ENCODE results near the gene GOLGA6C. TPM values are rescaled to one million over a fixed set of nuclear protein-coding genes. Genes with fewer than 3 reads are reported as not detected.
A peak's percentile ranks its signal among the peaks of the same experiment; 100 is the strongest.
"Not testable (repeated sequence)": the region's sequence is repeated elsewhere in the genome, so short reads cannot be mapped to it uniquely, and the experiment has no call there.

The GOLGA6C gene
- total and polyA plus RNA-seq, 2 experiments from 2014 or later = not detected

DNA sequence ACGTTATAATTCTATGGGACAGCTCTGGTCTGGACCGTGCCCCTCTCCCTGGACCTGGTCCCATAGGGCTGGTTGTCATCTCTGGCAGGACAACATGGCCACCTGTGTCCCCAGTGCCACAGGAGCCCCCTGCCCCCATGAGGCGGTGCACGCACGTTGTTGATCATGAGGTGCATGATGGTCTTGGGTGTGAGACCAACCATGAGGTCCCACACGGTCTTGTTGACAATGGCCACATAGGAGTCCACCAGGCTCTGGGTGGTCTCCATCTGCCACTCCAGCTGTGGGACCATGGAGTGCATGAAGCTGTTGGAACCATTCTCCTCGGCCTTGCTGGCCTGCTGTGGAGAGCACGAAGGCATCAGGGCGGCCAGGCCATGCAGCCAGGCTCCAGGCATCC lies 44.2 kb downstream of the GOLGA6C start:
- Histone ChIP-seq H3F3A (ENCODE audit: insufficient read depth) (no peaks in the 10 kb centered on the region), H3K9ac (no peak overlapping the region), H4K20me1 (ENCODE audit: insufficient read depth) (no peaks in the 10 kb centered on the region), H3K9me3 (ENCODE audit: low read depth) (no peaks in the 10 kb centered on the region), H3K4me1 (ENCODE audit: insufficient read depth) (no peaks in the 10 kb centered on the region), H3K79me2 (ENCODE audit: insufficient read depth) (no peaks in the 10 kb centered on the region), H3K9me2 (ENCODE audit: insufficient read depth) (no peaks in the 10 kb centered on the region), H2AFZ (no peak overlapping the region), H3K36me3 (ENCODE audit: low read depth) (no peaks in the 10 kb centered on the region), H3K27me3 (replicated peaks; ENCODE audit: insufficient read depth) (peaks cover 31% of the 10 kb centered on the region), H3K4me3 (no peak overlapping the region), H3K27ac (no peak overlapping the region), H3K4me2 (ENCODE audit: unreplicated experiment) (no peak overlapping the region)
- no peak for DNase-seq
- in situ Hi-C loops (cut with MboI) = no loop called here
- WGBS, 2 experiments (ENCODE audit: low coverage in 1 of 2, low lambda C conversion rate in 2 of 2, missing lambda C conversion rate in 2 of 2) = 55 to 56% methylated on average over 9 of the region's 9 CpGs
- no peak for TF ChIP-seq EZH2phosphoT487 (IDR thresholded peaks at IDR 0.05; ENCODE audit: insufficient read depth, low read depth)
- TF ChIP-seq EZH2 (IDR thresholded peaks at IDR 0.05; ENCODE audit: insufficient read depth, poor library complexity, severe bottlenecking) = no peak

DNA sequence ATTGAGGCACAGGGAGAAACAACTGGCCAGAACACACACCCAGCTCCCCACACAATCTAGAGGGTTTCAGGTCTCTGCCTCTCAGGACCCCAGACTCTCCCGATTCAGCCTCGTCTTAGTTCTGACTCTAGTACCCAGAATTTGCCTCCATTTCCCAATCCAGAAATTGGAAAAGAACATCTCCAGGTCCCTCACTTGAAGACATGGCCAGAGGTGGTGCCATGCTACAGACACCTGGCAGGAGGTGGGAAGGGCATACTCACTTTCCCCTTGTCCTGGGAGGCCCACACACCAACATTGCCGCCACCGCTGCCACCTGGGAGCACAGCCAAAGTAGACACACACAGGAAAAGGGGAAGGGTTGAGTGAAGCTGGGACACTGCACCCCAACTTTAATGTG lies 44.6 kb downstream of the GOLGA6C start:
- not testable (repeated sequence) for H3K79me2 ChIP-seq (ENCODE audit: insufficient read depth); H3K9me2 ChIP-seq (ENCODE audit: insufficient read depth)

DNA sequence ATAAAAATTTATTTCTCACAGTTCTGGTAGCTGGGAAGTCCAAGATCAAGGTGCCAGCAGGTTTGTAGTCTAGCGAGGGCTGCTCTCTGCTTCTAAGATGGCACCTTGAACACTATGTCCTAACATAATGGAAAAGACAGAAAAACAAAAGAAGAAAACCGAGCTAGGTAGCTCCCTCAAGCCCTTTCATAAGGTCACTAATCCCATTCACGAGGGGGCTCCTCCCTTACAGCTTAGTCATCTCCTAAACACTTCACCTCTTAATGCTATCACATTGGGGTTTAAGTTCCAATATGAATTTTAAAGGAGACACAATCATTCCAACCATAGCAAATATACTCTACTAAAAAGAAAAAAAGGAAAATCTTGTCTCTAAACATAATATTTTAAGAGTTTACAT lies 48.1 kb downstream of the GOLGA6C start:
- Histone ChIP-seq H2AFZ (no peak overlapping the region), H3K4me1 (ENCODE audit: insufficient read depth) (no peaks in the 10 kb centered on the region), H3K79me2 (ENCODE audit: insufficient read depth) (no peaks in the 10 kb centered on the region), H3K27me3 (replicated peaks; ENCODE audit: insufficient read depth) (peaks cover 46% of the 10 kb centered on the region), H3K36me3 (ENCODE audit: low read depth) (no peaks in the 10 kb centered on the region), H3K9me3 (ENCODE audit: low read depth) (no peaks in the 10 kb centered on the region), H3K4me3 (no peak overlapping the region), H3K9me2 (ENCODE audit: insufficient read depth) (no peaks in the 10 kb centered on the region), H3K4me2 (ENCODE audit: unreplicated experiment) (no peak overlapping the region), H3K9ac (no peak overlapping the region), H3F3A (ENCODE audit: insufficient read depth) (no peaks in the 10 kb centered on the region), H3K27ac (no peak overlapping the region), H4K20me1 (ENCODE audit: insufficient read depth) (no peaks in the 10 kb centered on the region)
- DNase-seq = no peak
- in situ Hi-C loops (cut with MboI) = no loop called here
- 43 to 49% methylated on average over 3 of the region's 3 CpGs for WGBS, 2 experiments (ENCODE audit: low coverage in 1 of 2, low lambda C conversion rate in 2 of 2, missing lambda C conversion rate in 2 of 2)
- TF ChIP-seq EZH2phosphoT487 (IDR thresholded peaks at IDR 0.05; ENCODE audit: insufficient read depth, low read depth) = no peak
- TF ChIP-seq EZH2 (IDR thresholded peaks at IDR 0.05; ENCODE audit: insufficient read depth, poor library complexity, severe bottlenecking) = no peak

More for the DNA sequence above, 44.6 kb downstream of the GOLGA6C start:
- H2AFZ ChIP-seq; H3K9me3 ChIP-seq (ENCODE audit: low read depth); H3K4me2 ChIP-seq (ENCODE audit: unreplicated experiment); H3K36me3 ChIP-seq (ENCODE audit: low read depth); H3K4me3 ChIP-seq; H3K4me1 ChIP-seq (ENCODE audit: insufficient read depth); H4K20me1 ChIP-seq (ENCODE audit: insufficient read depth); DNase-seq; H3F3A ChIP-seq (ENCODE audit: insufficient read depth); H3K9ac ChIP-seq; in situ Hi-C loops (cut with MboI); H3K27ac ChIP-seq: not testable (repeated sequence)
- peaks cover 34% of the 10 kb centered on the region for H3K27me3 ChIP-seq (replicated peaks; ENCODE audit: insufficient read depth)
- 79 to 92% methylated on average over 4 of the region's 4 CpGs for WGBS, 2 experiments (ENCODE audit: low coverage in 1 of 2, low lambda C conversion rate in 2 of 2, missing lambda C conversion rate in 2 of 2)

DNA sequence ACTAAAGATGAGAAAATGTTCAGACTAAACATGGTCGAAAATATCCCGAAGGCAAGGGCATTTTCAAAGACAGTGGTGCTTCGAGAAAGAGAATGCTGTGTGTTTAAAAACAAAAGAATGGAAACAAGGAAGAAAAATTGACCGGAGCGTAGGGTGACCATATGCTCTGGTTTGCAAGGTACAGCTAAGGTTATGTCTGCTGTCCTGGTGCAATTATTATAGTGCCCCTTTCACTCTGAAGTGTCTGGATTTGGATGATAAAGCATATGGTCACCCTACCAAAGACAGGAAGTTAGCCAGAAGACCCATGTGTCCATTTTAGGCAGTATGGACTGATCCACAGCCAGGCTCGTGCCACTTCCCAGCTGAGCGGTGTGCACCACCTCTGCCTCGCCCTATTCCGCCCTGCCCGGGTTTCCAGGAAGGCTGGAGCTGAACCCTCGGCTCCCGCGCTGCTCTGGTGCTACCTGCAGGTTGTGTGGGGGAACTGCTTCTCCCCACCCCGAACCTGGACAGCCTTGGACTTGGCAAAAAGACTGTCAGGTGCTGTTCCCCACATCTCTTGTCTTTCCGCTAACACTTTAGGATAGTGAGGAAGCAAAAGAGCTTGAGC lies 49.8 kb downstream of the GOLGA6C start:
- Histone ChIP-seq H3K4me3 (no peak overlapping the region), H3K27me3 (replicated peaks; ENCODE audit: insufficient read depth) (peaks cover 49% of the 10 kb centered on the region), H2AFZ (no peak overlapping the region), H3K4me2 (ENCODE audit: unreplicated experiment) (no peak overlapping the region), H3F3A (ENCODE audit: insufficient read depth) (no peaks in the 10 kb centered on the region), H3K79me2 (ENCODE audit: insufficient read depth) (no peaks in the 10 kb centered on the region), H4K20me1 (ENCODE audit: insufficient read depth) (no peaks in the 10 kb centered on the region), H3K9me2 (ENCODE audit: insufficient read depth) (no peaks in the 10 kb centered on the region), H3K27ac (no peak overlapping the region), H3K9me3 (ENCODE audit: low read depth) (no peaks in the 10 kb centered on the region), H3K9ac (no peak overlapping the region), H3K36me3 (ENCODE audit: low read depth) (no peaks in the 10 kb centered on the region), H3K4me1 (ENCODE audit: insufficient read depth) (no peaks in the 10 kb centered on the region; the same call in 1 of the 2 replicates)
- TF ChIP-seq EZH2 (IDR thresholded peaks at IDR 0.05; ENCODE audit: insufficient read depth, poor library complexity, severe bottlenecking) (no peak), EZH2phosphoT487 (IDR thresholded peaks at IDR 0.05; ENCODE audit: insufficient read depth, low read depth) (no peak)
- DNase-seq = peak; percentile 41
- in situ Hi-C loops (cut with MboI) = no loop called here
- 35 to 38% methylated on average over 15 of the region's 15 CpGs for WGBS, 2 experiments (ENCODE audit: low coverage in 1 of 2, low lambda C conversion rate in 2 of 2, missing lambda C conversion rate in 2 of 2)

DNA sequence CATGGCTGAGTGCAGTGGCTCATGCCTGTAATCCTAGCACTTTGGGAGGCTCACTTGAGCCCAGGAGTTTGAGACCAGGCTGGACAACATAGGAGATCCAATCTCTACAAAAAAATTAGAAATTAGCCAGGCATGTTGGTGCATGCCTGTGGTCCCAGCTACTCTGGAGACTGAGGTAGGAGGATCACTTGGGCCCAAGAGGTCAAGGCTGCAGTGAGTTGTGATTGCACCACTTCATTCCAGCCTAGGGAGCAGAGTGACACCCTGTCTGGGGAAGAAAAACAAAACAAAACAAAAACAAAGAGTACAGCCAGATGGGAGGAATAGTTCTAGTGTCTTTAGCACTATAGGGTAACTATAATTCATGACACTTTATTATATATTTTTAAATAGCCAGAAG lies 51.6 kb downstream of the GOLGA6C start:
- H3K27me3 ChIP-seq (replicated peaks; ENCODE audit: insufficient read depth) = peaks cover 43% of the 10 kb centered on the region
- no peak overlapping the region for H3K9ac ChIP-seq
- no peak for TF ChIP-seq EZH2phosphoT487 (IDR thresholded peaks at IDR 0.05; ENCODE audit: insufficient read depth, low read depth)
- no peak for TF ChIP-seq EZH2 (IDR thresholded peaks at IDR 0.05; ENCODE audit: insufficient read depth, poor library complexity, severe bottlenecking)
- no peak overlapping the region for H3K27ac ChIP-seq
- no peaks in the 10 kb centered on the region for H4K20me1 ChIP-seq (ENCODE audit: insufficient read depth)
- H3K4me3 ChIP-seq = no peak overlapping the region
- peak; percentile 32 for DNase-seq
- H3K79me2 ChIP-seq (ENCODE audit: insufficient read depth) = no peaks in the 10 kb centered on the region
- no peaks in the 10 kb centered on the region for H3K36me3 ChIP-seq (ENCODE audit: low read depth)
- no peaks in the 10 kb centered on the region for H3K9me3 ChIP-seq (ENCODE audit: low read depth)
- no peaks in the 10 kb centered on the region; the same call in 1 of the 2 replicates for H3K4me1 ChIP-seq (ENCODE audit: insufficient read depth)
- in situ Hi-C loops (cut with MboI) = no loop called here
- no peak overlapping the region for H2AFZ ChIP-seq
- no peaks in the 10 kb centered on the region for H3K9me2 ChIP-seq (ENCODE audit: insufficient read depth)
- H3F3A ChIP-seq (ENCODE audit: insufficient read depth) = no peaks in the 10 kb centered on the region
- no peak overlapping the region for H3K4me2 ChIP-seq (ENCODE audit: unreplicated experiment)

DNA sequence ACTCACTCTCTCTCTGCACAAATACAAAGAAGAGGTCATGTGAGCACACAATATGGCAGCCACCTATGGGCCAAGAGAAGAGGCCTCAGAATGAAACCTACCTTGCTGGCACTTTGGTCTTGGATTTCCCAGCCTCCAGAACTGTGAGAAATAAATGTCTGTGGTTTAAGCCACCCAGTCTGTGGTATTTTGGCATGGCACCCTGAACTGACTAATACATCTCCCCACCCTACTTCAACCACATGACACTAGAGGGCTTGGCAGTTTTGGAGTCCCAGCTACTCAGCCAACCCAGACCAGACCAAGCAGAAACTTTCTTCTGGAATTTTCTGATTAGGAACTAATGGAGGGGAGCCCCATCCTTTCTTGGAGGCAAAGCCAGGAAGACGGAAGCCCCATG lies 54.4 kb downstream of the GOLGA6C start:
- in situ Hi-C loops (cut with MboI) = not testable (repeated sequence)
- 25 to 50% methylated on average over 1 of the region's 1 CpG for WGBS, 2 experiments (ENCODE audit: low coverage in 1 of 2, low lambda C conversion rate in 2 of 2, missing lambda C conversion rate in 2 of 2)

More for the DNA sequence above, 54.4 kb downstream of the GOLGA6C start:
- not testable (repeated sequence) for H3K36me3 ChIP-seq (ENCODE audit: low read depth); H3K9me2 ChIP-seq (ENCODE audit: insufficient read depth); H3K9ac ChIP-seq; H3K9me3 ChIP-seq (ENCODE audit: low read depth); H4K20me1 ChIP-seq (ENCODE audit: insufficient read depth); H3F3A ChIP-seq (ENCODE audit: insufficient read depth); H3K79me2 ChIP-seq (ENCODE audit: insufficient read depth); H3K4me3 ChIP-seq; H3K4me2 ChIP-seq (ENCODE audit: unreplicated experiment); H3K4me1 ChIP-seq (ENCODE audit: insufficient read depth); H2AFZ ChIP-seq
- peak; percentile 74 for DNase-seq
- peaks cover 24% of the 10 kb centered on the region for H3K27me3 ChIP-seq (replicated peaks; ENCODE audit: insufficient read depth)
- H3K27ac ChIP-seq = peak overlapping the region; percentile 23; the same call in 1 of the 2 replicates

Measured in GM23248 (cell line).